GM10266 (cell line): ENCODE data around the gene C2CD2.

Experiments
- DNase-seq: peaks from one replicate; pipeline ENCODE4 v3.0.0; 2012; ENCODE audit errors: extremely low spot score
- TF ChIP-seq, protein P1 (sequence below): IDR thresholded peaks from 2 replicates; pipeline ENCODE4 v1.5.1; 2012; ENCODE audit warnings: mild to moderate bottlenecking, low read depth; ENCODE audit not compliant: control insufficient read depth, insufficient read depth; ENCODE audit errors: missing control alignments

The C2CD2 gene

DNA sequence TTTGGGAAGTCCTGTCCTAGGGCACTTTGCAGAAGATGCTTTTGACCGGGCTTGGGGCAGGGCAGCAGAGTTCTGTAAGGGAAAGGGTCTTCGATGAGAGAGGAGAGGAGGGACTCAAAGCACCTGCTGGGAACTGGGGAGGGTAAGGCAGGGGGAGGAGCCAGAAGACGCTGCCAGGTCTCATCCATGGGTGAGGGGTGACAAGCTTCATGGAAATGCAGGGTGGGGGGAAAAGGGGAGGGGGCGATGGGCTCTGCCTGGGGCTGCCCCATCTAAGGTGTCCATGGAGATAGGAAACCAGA lies 20.9 kb upstream of the C2CD2 start:
- no peak for DNase-seq
- TF ChIP-seq, protein P1, sequence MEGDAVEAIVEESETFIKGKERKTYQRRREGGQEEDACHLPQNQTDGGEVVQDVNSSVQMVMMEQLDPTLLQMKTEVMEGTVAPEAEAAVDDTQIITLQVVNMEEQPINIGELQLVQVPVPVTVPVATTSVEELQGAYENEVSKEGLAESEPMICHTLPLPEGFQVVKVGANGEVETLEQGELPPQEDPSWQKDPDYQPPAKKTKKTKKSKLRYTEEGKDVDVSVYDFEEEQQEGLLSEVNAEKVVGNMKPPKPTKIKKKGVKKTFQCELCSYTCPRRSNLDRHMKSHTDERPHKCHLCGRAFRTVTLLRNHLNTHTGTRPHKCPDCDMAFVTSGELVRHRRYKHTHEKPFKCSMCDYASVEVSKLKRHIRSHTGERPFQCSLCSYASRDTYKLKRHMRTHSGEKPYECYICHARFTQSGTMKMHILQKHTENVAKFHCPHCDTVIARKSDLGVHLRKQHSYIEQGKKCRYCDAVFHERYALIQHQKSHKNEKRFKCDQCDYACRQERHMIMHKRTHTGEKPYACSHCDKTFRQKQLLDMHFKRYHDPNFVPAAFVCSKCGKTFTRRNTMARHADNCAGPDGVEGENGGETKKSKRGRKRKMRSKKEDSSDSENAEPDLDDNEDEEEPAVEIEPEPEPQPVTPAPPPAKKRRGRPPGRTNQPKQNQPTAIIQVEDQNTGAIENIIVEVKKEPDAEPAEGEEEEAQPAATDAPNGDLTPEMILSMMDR, result no peak

DNA sequence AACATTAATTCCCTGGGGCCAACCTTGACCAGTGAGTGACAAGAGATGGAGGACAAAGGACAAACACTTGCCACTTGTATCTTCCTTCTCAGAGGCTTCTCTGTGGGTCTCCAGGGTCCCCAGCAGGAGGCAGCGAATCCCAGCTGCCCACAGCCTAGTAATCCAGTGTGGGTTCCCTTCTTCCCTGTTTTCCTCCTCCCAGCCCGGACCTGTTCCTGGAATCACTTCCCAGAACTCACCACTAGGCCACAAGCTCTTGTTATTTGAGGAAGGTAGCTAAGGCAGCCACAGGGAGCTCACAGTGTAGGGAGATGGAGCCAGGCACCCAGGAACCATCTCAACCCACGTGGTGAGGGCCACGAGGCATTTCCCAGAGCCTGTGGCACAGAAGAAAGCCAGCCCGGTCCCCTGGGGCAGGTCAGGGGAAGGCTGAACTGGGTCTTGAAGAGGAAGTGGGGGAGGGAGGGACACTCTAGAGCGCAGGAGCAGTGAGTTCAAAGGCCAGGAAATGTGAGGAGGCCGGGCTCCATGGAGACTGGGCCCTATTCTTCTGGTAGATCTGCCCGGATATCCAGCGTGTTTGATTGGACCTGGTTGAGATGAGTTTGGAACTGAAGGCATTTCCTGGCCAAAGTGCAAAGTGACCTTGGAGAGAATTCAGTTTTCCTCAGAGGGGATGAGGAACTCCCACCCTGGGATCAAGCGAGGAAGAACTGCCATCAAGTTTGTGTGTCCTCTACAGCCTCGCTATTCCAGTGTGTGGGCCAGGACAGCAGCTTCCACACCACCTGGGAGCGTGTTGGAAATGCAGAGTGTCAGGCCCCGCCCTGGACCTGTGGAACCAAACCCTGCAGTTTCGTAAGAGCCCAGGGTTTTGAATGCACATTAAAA lies 20.3 kb upstream of the C2CD2 start:
- TF ChIP-seq, protein P1, result peak; percentile 16
- DNase-seq, result peak; percentile 45

DNA sequence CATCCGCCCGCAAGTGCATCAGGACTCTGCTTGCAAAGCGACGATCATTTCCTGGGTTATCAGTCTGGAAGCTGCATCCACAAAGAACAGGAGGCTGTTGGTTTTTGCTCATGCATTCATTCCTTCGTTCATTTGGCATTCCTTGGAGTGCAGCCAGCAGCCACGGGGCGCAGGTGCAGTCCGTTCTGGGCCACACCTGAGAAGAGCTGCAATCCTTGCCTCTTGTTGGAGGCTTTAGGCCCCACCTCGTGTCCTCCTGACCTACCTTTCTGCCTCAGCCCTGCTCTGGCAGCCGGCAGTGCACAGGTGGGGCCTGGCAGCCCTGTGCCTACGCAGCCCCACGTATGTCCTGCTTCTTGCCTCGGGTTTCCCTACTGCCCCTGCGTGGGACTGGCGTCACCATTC lies 19.6 kb upstream of the C2CD2 start:
- DNase-seq, result no peak
- TF ChIP-seq, protein P1, result no peak

GRCh38 chr21:41972511-41973205 lies 18.8 kb upstream of the C2CD2 start:
- DNase-seq, result no peak
- TF ChIP-seq, protein P1, result no peak

DNA sequence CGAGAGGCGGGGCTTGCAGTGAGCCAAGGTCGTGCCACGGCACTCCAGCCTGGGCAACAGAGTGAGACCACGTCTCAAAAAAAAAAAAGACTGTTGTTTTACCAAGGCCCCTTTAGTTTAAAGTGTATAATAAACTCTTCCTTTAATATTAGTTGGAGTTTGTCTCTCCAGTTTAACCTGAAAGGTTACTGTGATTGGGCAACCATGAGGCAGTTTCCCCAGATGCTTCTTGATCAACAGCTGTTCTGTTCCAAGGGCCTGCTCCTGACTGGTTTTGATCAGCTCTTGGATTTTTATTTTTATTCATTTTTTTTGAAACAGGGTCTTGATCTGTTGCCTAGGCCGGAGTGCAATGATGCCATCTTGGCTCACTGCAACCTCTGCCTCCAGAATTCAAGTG lies 18.1 kb upstream of the C2CD2 start:
- DNase-seq, result no peak
- TF ChIP-seq, protein P1, result no peak

GRCh38 chr21:41970751-41971653 lies 17.2 kb upstream of the C2CD2 start:
- no peak for DNase-seq
- TF ChIP-seq, protein P1, result no peak
